ENCODE measurements around the gene INPP5A. TPM values are rescaled to one million over a fixed set of nuclear protein-coding genes. Genes with fewer than 3 reads are reported as not detected.

The INPP5A gene
- total and polyA plus RNA-seq, 9 of the 15 experiments (the other 6 are each of a cell fraction or from before 2014, with no cell fraction given), result 0.66 to 11.6 (median 7.7) TPM

DNA sequence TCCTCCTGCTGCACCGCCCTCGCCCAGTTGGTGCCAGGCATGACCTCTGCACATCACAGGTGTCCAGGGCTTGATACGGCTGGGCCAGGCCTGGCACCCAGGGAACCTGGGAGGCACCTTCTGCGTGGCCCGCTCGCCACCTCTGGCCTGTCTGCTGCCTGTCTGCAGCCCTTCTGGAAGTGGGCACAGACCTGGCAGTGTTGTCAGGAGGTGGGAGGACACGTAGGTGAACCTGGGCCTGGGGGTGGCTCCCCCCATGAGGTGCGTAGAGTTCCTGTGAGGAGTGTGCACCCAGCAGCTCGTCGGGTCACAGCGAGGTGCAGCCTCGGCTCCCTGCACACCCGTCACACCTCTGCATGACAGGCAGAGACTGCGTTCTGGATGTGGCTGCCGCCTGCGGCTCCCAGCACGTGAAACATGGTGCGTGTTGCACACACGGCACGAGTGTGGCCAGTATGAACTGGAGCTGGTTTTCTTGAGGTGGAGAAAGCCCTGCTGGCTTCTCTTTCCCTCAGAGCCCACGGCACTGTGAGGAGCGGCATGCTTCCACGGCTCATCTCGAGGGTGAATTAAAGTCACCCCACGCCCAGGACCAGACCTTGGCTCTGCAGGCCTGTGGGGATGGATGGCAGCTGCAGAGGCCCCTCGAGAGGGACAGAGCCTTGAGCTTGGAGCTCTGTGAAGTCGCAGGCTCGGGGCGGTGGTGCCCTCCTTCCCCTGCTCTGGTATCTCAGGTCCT, 24.8 kb downstream of the INPP5A start:
- POLR2A ChIA-PET, result no interaction called here
- H3K27ac ChIP-seq (ENCODE audit: extremely low read depth, low read depth, low read length), result no peak overlapping the region
- no peaks in the 10 kb centered on the region for H3K27me3 ChIP-seq (ENCODE audit: control insufficient read depth in 2 of 2, insufficient read depth in 2 of 2, low read length in 2 of 2)
- in situ Hi-C loops (cut with MboI) (no loop called here), intact Hi-C loops (cut with micrococcal nuclease) (no loop called here)
- ATAC-seq (no peak), FAIRE-seq (no peak), DNase-seq (ENCODE audit: extremely low read depth in 1 of 4, low spot score in 3 of 4) (no peak)
- BruUV-seq (replicated peaks), result no TSS peak
- H4K20me1 ChIP-seq (replicated peaks; ENCODE audit: control insufficient read depth, insufficient read depth, low read length), result no peaks in the 10 kb centered on the region
- TF ChIP-seq, protein P1, sequence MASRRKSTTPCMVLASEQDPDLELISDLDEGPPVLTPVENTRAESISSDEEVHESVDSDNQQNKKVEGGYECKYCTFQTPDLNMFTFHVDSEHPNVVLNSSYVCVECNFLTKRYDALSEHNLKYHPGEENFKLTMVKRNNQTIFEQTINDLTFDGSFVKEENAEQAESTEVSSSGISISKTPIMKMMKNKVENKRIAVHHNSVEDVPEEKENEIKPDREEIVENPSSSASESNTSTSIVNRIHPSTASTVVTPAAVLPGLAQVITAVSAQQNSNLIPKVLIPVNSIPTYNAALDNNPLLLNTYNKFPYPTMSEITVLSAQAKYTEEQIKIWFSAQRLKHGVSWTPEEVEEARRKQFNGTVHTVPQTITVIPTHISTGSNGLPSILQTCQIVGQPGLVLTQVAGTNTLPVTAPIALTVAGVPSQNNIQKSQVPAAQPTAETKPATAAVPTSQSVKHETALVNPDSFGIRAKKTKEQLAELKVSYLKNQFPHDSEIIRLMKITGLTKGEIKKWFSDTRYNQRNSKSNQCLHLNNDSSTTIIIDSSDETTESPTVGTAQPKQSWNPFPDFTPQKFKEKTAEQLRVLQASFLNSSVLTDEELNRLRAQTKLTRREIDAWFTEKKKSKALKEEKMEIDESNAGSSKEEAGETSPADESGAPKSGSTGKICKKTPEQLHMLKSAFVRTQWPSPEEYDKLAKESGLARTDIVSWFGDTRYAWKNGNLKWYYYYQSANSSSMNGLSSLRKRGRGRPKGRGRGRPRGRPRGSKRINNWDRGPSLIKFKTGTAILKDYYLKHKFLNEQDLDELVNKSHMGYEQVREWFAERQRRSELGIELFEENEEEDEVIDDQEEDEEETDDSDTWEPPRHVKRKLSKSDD (conservative IDR thresholded peaks at IDR 0.05; ENCODE audit: low read length), result no peak
- TF ChIP-seq, protein P2, sequence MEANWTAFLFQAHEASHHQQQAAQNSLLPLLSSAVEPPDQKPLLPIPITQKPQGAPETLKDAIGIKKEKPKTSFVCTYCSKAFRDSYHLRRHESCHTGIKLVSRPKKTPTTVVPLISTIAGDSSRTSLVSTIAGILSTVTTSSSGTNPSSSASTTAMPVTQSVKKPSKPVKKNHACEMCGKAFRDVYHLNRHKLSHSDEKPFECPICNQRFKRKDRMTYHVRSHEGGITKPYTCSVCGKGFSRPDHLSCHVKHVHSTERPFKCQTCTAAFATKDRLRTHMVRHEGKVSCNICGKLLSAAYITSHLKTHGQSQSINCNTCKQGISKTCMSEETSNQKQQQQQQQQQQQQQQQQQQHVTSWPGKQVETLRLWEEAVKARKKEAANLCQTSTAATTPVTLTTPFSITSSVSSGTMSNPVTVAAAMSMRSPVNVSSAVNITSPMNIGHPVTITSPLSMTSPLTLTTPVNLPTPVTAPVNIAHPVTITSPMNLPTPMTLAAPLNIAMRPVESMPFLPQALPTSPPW (CRISPR knock-in tag; IDR thresholded peaks at IDR 0.05), result no peak
- TF ChIP-seq ERF (CRISPR knock-in tag; IDR thresholded peaks at IDR 0.05) (no peak), PTBP1 (IDR thresholded peaks at IDR 0.05; ENCODE audit: low read depth, low read length) (no peak), KLF1 (tag; IDR thresholded peaks at IDR 0.05) (no peak), ZC3H4 (CRISPR knock-in tag; IDR thresholded peaks at IDR 0.05; ENCODE audit: borderline replicate concordance) (no peak), NR2C2 (CRISPR knock-in tag; IDR thresholded peaks at IDR 0.05) (no peak), NR2C2 (tag; IDR thresholded peaks at IDR 0.05) (no peak)
- TF ChIP-seq, protein P3, sequence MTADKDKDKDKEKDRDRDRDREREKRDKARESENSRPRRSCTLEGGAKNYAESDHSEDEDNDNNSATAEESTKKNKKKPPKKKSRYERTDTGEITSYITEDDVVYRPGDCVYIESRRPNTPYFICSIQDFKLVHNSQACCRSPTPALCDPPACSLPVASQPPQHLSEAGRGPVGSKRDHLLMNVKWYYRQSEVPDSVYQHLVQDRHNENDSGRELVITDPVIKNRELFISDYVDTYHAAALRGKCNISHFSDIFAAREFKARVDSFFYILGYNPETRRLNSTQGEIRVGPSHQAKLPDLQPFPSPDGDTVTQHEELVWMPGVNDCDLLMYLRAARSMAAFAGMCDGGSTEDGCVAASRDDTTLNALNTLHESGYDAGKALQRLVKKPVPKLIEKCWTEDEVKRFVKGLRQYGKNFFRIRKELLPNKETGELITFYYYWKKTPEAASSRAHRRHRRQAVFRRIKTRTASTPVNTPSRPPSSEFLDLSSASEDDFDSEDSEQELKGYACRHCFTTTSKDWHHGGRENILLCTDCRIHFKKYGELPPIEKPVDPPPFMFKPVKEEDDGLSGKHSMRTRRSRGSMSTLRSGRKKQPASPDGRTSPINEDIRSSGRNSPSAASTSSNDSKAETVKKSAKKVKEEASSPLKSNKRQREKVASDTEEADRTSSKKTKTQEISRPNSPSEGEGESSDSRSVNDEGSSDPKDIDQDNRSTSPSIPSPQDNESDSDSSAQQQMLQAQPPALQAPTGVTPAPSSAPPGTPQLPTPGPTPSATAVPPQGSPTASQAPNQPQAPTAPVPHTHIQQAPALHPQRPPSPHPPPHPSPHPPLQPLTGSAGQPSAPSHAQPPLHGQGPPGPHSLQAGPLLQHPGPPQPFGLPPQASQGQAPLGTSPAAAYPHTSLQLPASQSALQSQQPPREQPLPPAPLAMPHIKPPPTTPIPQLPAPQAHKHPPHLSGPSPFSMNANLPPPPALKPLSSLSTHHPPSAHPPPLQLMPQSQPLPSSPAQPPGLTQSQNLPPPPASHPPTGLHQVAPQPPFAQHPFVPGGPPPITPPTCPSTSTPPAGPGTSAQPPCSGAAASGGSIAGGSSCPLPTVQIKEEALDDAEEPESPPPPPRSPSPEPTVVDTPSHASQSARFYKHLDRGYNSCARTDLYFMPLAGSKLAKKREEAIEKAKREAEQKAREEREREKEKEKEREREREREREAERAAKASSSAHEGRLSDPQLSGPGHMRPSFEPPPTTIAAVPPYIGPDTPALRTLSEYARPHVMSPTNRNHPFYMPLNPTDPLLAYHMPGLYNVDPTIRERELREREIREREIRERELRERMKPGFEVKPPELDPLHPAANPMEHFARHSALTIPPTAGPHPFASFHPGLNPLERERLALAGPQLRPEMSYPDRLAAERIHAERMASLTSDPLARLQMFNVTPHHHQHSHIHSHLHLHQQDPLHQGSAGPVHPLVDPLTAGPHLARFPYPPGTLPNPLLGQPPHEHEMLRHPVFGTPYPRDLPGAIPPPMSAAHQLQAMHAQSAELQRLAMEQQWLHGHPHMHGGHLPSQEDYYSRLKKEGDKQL (CRISPR knock-in tag; IDR thresholded peaks at IDR 0.05; ENCODE audit: borderline replicate concordance), result no peak
- H3K9me1 ChIP-seq (ENCODE audit: control insufficient read depth, insufficient read depth, low read length), result no peaks in the 10 kb centered on the region
- WGBS (ENCODE audit: insufficient coverage, low coverage, missing lambda C conversion rate), result 69% methylated on average over 14 of the region's 29 CpGs
- peaks cover 13 to 31% of the 10 kb centered on the region in 2 experiments; a peak in 4 of 5 replicates for H3K4me1 ChIP-seq (replicated peaks in 1 of 2; ENCODE audit: control insufficient read depth in 2 of 2, insufficient read depth in 2 of 2, low read length in 2 of 2)
- H3K36me3 ChIP-seq (ENCODE audit: control insufficient read depth, insufficient read depth, low read length), result no peaks in the 10 kb centered on the region
- no peak overlapping the region for H3K4me2 ChIP-seq (ENCODE audit: insufficient read depth, low read length)
- no peak overlapping the region for H3K4me3 ChIP-seq
- peaks cover 28% of the 10 kb centered on the region for H3K79me2 ChIP-seq (ENCODE audit: control insufficient read depth, insufficient read depth, low read length)
- no peaks in the 10 kb centered on the region for H3K9me3 ChIP-seq (replicated peaks; ENCODE audit: control insufficient read depth, insufficient read depth, low read depth, low read length)
- CTCF ChIA-PET (ENCODE audit: low intra/inter-chr PET ratio), result no interaction called here
- H3K9ac ChIP-seq (ENCODE audit: insufficient read depth in 1 of 2, low read depth in 2 of 2, low read length in 2 of 2), result no peak overlapping the region; a peak in 1 of 4 replicates
- H2AFZ ChIP-seq (ENCODE audit: low read depth, low read length), result no peak overlapping the region

All from K562 (cell line).